Measurements from ENCODE around the gene MYCBP.

- TF ChIP-seq, protein P1, sequence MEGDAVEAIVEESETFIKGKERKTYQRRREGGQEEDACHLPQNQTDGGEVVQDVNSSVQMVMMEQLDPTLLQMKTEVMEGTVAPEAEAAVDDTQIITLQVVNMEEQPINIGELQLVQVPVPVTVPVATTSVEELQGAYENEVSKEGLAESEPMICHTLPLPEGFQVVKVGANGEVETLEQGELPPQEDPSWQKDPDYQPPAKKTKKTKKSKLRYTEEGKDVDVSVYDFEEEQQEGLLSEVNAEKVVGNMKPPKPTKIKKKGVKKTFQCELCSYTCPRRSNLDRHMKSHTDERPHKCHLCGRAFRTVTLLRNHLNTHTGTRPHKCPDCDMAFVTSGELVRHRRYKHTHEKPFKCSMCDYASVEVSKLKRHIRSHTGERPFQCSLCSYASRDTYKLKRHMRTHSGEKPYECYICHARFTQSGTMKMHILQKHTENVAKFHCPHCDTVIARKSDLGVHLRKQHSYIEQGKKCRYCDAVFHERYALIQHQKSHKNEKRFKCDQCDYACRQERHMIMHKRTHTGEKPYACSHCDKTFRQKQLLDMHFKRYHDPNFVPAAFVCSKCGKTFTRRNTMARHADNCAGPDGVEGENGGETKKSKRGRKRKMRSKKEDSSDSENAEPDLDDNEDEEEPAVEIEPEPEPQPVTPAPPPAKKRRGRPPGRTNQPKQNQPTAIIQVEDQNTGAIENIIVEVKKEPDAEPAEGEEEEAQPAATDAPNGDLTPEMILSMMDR (IDR thresholded peaks at IDR 0.05): no peak
- no peak for TF ChIP-seq POLR2AphosphoS5 (IDR thresholded peaks at IDR 0.05)
- TF ChIP-seq POLR2A (IDR thresholded peaks at IDR 0.05): no peak
- no peak for TF ChIP-seq EP300 (IDR thresholded peaks at IDR 0.05; ENCODE audit: low read depth)
These were observed 54.1 kb downstream of the MYCBP start for GRCh38 chr1:38819040-38819439.

Measured in transverse colon (tissue), 4 donors.